Natural killer cell (primary cell): Measurements from ENCODE around the gene SLC13A4. TPM values are rescaled to one million over a fixed set of nuclear protein-coding genes. Genes with fewer than 3 reads are reported as not detected.

Source experiments
- ATAC-seq, 3 donors: fragments of 150-1000 bp in 2 of 3; fragments of 200-7000 bp in 1 of 3; cut with Tn5 transposase; 1 replicate in 1 of 3; 2 replicates in 2 of 3; pipeline ENCODE4 v1.10.0; 2021; ENCODE audit warnings: mild to moderate bottlenecking in 2 of 3, moderate library complexity in 2 of 3
- DNase-seq, 2 donors: peaks; one replicate each; pipeline versions ENCODE4 v3.0.0 to v3.0.0-alpha.2; 2013 to 2021; ENCODE audit warnings: mixed read lengths in 1 of 2
- H3K27ac ChIP-seq: one replicate; pipeline ENCODE4 v1.5.1; 2013; ENCODE audit warnings: mild to moderate bottlenecking, low read length
- H3K27me3 ChIP-seq: one replicate; pipeline ENCODE4 v1.6.1; 2013; ENCODE audit warnings: low read length; ENCODE audit not compliant: control insufficient read depth, insufficient read depth
- H3K36me3 ChIP-seq: one replicate; pipeline ENCODE4 v1.6.1; 2013; ENCODE audit warnings: low read length; ENCODE audit not compliant: control insufficient read depth, insufficient read depth
- H3K4me1 ChIP-seq: one replicate; pipeline ENCODE4 v1.6.1; 2013; ENCODE audit warnings: low read length; ENCODE audit not compliant: control insufficient read depth, insufficient read depth
- H3K4me3 ChIP-seq: one replicate; pipeline ENCODE4 v1.5.1; 2013; ENCODE audit warnings: low read length
- H3K9me3 ChIP-seq: one replicate; pipeline ENCODE4 v1.6.1; 2013; ENCODE audit warnings: low read length; ENCODE audit not compliant: control insufficient read depth, insufficient read depth
- H3K27ac Mint-ChIP-seq, 2 donors: one replicate each; pipeline ENCODE4 v1.8.0; 2022; ENCODE audit warnings: mild to moderate bottlenecking in 2 of 2, mixed read lengths in 2 of 2, moderate library complexity in 1 of 2
- H3K27me3 Mint-ChIP-seq, 2 donors: one replicate each; pipeline ENCODE4 v1.8.0; 2022; ENCODE audit warnings: low read depth in 2 of 2, mixed read lengths in 2 of 2
- H3K36me3 Mint-ChIP-seq: one replicate; pipeline ENCODE4 v1.8.0; 2022; ENCODE audit warnings: mixed read lengths
- H3K4me1 Mint-ChIP-seq, 2 donors: one replicate each; pipeline ENCODE4 v1.8.0; 2022; ENCODE audit warnings: mixed read lengths in 2 of 2
- H3K4me3 Mint-ChIP-seq: one replicate; pipeline ENCODE4 v1.8.0; 2022; ENCODE audit warnings: mild to moderate bottlenecking, moderate library complexity, mixed read lengths
- H3K9me3 Mint-ChIP-seq, 2 donors: one replicate each; pipeline ENCODE4 v1.8.0; 2022; ENCODE audit warnings: mixed read lengths in 2 of 2
- CTCF ChIP-seq: fragments of 200-600 bp; IDR thresholded peaks from one replicate; pipeline ENCODE4 v1.8.0; 2022; ENCODE audit warnings: antibody characterized with exemption
- WGBS: methylation state at CpG from one replicate; pipeline ENCODE4 v1.1.7; 2013; ENCODE audit warnings: missing lambda C conversion rate; ENCODE audit not compliant: insufficient coverage; 5-methylcytosine and 5-hydroxymethylcytosine counted together
- intact Hi-C: fragments of 100-400 bp; cut with micrococcal nuclease; formaldehyde crosslinking; loops from one replicate; pipeline ENCODE4 v1.14.2; 2022
- total RNA-seq, 4 donors: library from RNA; stranded (reverse); fragments of 120-200 nt in 1 of 4; gene quantifications; one replicate each; pipeline versions ENCODE4 v1.2.3 to v1.2.4, GENCODE V29; 2013 to 2022

SLC13A4 gene
- total RNA-seq, 3 donors from 2014 or later (not counting 1 experiment from before 2014, with no cell fraction given): not detected

- Mint-ChIP-seq H3K27me3 (peaks cover 4 to 12% of the 10 kb centered on the region in 2 donors), H3K4me1 (no peaks in the 10 kb centered on the region), H3K4me3 (no peak overlapping the region), H3K36me3 (no peaks in the 10 kb centered on the region), H3K27ac (no peak overlapping the region), H3K9me3 (no peaks in the 10 kb centered on the region)
- Histone ChIP-seq H3K36me3 (no peaks in the 10 kb centered on the region), H3K4me3 (no peak overlapping the region), H3K4me1 (no peaks in the 10 kb centered on the region), H3K27me3 (no peaks in the 10 kb centered on the region), H3K9me3 (no peaks in the 10 kb centered on the region), H3K27ac (no peak overlapping the region)
- intact Hi-C loops: no loop called here
- ATAC-seq (no peak), DNase-seq (no peak)
- WGBS: 93% methylated on average over 7 of the region's 8 CpGs
- no peak for TF ChIP-seq CTCF
Measured at GRCh38 chr7:135747366-135747765, 19.4 kb upstream of the SLC13A4 start.

GRCh38 chr7:135745703-135746312 lies 17.8 kb upstream of the SLC13A4 start:
- no peaks in the 10 kb centered on the region for H3K4me1 Mint-ChIP-seq

GRCh38 chr7:135744938-135745702 lies 17.1 kb upstream of the SLC13A4 start:
- Histone ChIP-seq H3K4me1 (no peaks in the 10 kb centered on the region), H3K27ac (no peak overlapping the region), H3K36me3 (no peaks in the 10 kb centered on the region), H3K27me3 (no peaks in the 10 kb centered on the region), H3K9me3 (no peaks in the 10 kb centered on the region), H3K4me3 (no peak overlapping the region)
- intact Hi-C loops: no loop called here
- H3K4me1 Mint-ChIP-seq: no peaks in the 10 kb centered on the region
- no peak overlapping the region for H3K4me3 Mint-ChIP-seq
- no peak for ATAC-seq
- no peak for DNase-seq
- no peaks in the 10 kb centered on the region for H3K9me3 Mint-ChIP-seq
- H3K27ac Mint-ChIP-seq: no peak overlapping the region
- no peak for TF ChIP-seq CTCF
- peaks cover 4 to 12% of the 10 kb centered on the region in 2 donors for H3K27me3 Mint-ChIP-seq
- 88% methylated on average over 8 of the region's 8 CpGs for WGBS
- no peaks in the 10 kb centered on the region for H3K36me3 Mint-ChIP-seq

More at GRCh38 chr7:135745703-135746312, 17.8 kb upstream of the SLC13A4 start:
- Histone ChIP-seq H3K36me3 (no peaks in the 10 kb centered on the region), H3K27me3 (no peaks in the 10 kb centered on the region), H3K9me3 (no peaks in the 10 kb centered on the region), H3K4me1 (no peaks in the 10 kb centered on the region), H3K27ac (no peak overlapping the region), H3K4me3 (no peak overlapping the region)
- ATAC-seq: no peak
- 87% methylated on average over 9 of the region's 9 CpGs for WGBS
- no peak overlapping the region for H3K4me3 Mint-ChIP-seq
- H3K27me3 Mint-ChIP-seq: peaks cover 4 to 12% of the 10 kb centered on the region in 2 donors
- H3K36me3 Mint-ChIP-seq: no peaks in the 10 kb centered on the region
- no peak overlapping the region for H3K27ac Mint-ChIP-seq
- TF ChIP-seq CTCF: no peak
- DNase-seq: no peak
- no peaks in the 10 kb centered on the region for H3K9me3 Mint-ChIP-seq
- intact Hi-C loops: no loop called here
